HG03469 (cell line): Measurements from ENCODE around the gene AAMP.

Experiments used
- ATAC-seq: cut with Tn5 transposase; IDR thresholded peaks from one replicate; pipeline ENCODE4 v1.9.1; 2021; ENCODE audit warnings: mild to moderate bottlenecking, moderate library complexity, moderate number of reproducible peaks; ENCODE audit not compliant: unreplicated experiment

The AAMP gene

GRCh38 chr2:218229239-218229638 is 40.7 kb downstream of the AAMP start:
- peak; percentile 81 for ATAC-seq

GRCh38 chr2:218228366-218229090 is 41.4 kb downstream of the AAMP start:
- no peak for ATAC-seq

GRCh38 chr2:218226903-218227302 is 43.0 kb downstream of the AAMP start:
- no peak for ATAC-seq

- no peak for ATAC-seq
Observed at GRCh38 chr2:218224186-218224585, 45.8 kb downstream of the AAMP start.

GRCh38 chr2:218223046-218223445 is 46.9 kb downstream of the AAMP start:
- no peak for ATAC-seq

GRCh38 chr2:218221000-218221399 is 48.9 kb downstream of the AAMP start:
- ATAC-seq, result no peak

GRCh38 chr2:218219934-218220333 is 50.0 kb downstream of the AAMP start:
- no peak for ATAC-seq

- ATAC-seq, result no peak
Observed at GRCh38 chr2:218218268-218219185, 51.4 kb downstream of the AAMP start.

- ATAC-seq, result no peak
Observed at GRCh38 chr2:218217360-218218267, 52.3 kb downstream of the AAMP start.

GRCh38 chr2:218216674-218217359 is 53.1 kb downstream of the AAMP start, which contains the start of gene ARPC2:
Gene ARPC2 (plus strand): TSS chr2:218217189. CDS start chr2:218217471, 282 bp downstream.
- ATAC-seq, result peak; percentile 63

- no peak for ATAC-seq
Observed at GRCh38 chr2:218216336-218216673, 53.6 kb downstream of the AAMP start.
